NCI-H345 (cell line): ENCODE data around the gene ACSS1.

Experiments used
- DNase-seq: peaks from one replicate; lab custom pipeline; 2025; lab: John Stamatoyannopoulos, UW

Gene ACSS1

DNA sequence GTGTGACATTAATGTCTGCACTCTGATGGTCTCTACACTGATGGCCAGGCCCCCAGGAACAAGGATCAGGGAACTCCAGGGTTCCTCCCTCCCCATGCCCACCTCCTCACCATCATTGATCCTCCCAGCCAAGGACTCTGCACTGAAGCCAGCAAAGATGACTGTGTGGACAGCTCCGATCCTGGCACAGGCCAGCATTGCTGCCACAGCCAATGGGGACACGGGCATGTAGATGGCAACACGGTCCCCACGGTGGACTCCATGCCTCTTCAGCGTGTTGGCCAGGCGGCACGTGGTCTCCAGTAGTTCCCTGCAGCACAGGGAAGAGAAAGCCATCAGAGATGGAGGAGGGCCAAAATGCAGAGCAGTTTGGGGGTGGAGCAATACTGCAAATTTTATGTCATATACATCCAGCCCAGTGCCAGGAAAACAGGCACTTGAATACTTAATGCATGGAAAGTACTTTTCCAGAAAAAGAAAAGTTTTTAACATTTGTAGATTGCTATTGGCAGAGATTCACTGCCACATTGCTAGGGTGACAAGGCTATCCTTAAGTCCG is 27.2 kb downstream of the ACSS1 start:
- DNase-seq = no peak

- no peak for DNase-seq
These were observed 27.8 kb downstream of the ACSS1 start for GRCh38 chr20:25030007-25030648.

DNA sequence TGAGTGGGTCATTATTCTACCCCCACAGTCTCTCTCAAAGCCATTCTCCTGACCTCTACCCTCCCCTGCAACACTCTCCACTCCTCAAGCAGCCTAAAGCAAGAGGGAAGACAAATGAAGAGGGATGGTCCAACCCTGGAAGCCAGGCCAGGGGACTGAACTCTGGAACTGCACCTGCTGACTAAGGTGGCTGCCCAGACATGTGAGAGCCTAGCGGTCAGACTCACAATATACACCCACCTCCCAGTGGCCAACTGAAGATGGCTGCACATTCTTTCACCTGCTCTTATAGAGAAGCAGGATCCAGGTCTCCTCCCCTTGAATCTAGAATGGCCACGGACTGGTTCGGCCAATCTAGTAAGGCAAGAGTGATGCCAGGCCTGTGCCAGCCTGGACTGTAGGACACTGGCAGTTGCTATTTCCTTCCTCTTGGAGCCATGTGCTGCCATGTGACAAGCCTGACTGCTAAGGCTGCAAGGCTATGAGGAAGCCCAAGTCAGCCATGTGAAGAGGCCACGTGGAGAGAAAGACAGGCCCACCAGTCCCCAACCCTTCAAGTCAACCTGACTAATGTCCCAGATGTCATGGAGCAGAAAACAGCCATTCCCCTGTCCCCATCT is 31.8 kb downstream of the ACSS1 start:
- no peak for DNase-seq

- DNase-seq = no peak
These were observed 32.7 kb downstream of the ACSS1 start for GRCh38 chr20:25025091-25025861.

DNA sequence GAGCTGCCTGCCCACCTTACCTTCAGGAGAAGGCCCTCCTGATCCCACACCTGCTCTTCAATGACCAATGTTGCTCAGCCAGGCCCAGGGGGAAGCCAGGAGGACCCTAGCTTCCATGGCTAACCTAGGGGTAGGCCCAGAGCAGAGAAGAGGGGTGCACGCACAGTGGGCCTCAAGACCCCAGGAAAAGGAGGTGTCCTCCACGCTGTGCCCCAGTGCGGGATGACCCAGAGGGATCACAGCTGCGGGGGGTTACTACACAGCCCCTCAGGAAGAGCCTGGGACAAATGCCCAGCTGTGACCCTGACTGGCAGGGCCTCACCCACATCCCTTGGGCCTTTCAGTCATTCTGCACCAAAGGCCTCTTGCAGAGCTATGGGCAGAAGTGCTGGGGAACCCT is 33.8 kb downstream of the ACSS1 start:
- no peak for DNase-seq

DNA sequence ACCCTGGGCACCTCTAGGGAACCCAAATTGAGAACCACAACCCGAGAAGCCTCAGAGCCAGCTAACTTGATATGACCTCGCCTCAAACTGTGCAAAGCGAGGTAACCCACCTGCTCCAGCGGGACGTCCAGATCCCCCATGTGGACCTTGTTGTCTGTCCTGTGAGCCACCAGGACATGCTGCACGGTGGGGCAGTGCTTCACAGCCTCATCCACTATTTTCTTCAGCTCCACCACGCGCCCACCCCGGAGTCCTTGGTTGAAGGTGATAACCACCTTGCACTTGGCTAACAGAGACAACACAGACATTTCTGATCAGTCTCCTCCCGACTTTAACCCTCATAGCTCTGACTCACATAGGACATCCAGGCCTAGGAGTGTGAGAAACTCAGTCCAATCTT is 34.6 kb downstream of the ACSS1 start:
- no peak for DNase-seq

GRCh38 chr20:25022680-25023079 is 35.3 kb downstream of the ACSS1 start:
- DNase-seq = peak; percentile 17

- no peak for DNase-seq
These were observed 36.6 kb downstream of the ACSS1 start for GRCh38 chr20:25021336-25021735.

GRCh38 chr20:25020901-25021301 is 37.0 kb downstream of the ACSS1 start:
- no peak for DNase-seq

- no peak for DNase-seq
These were observed 37.6 kb downstream of the ACSS1 start for GRCh38 chr20:25020345-25020744.

GRCh38 chr20:25019381-25020155 is 38.4 kb downstream of the ACSS1 start:
- DNase-seq = no peak

- no peak for DNase-seq
These were observed 39.1 kb downstream of the ACSS1 start for GRCh38 chr20:25018841-25019240.

DNA sequence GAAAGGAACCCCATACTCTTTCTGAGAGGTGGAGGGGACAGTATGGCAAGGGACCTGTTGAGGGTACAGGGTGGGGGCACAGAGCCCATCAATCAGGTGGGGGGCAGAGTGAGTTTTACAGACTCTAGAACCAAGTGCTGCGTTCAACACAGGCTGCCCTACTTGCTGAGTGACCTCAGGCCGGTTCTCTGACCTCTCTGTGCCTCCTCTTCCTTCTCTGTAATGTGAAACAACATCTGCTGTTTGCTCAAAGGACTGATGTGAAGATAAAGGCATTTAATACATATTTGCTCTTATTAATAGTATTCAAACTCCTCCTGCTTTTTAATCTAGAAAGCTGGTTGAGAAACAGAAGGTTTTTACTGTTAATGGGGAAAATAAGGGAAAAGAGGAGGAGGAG is 39.5 kb downstream of the ACSS1 start:
- DNase-seq = no peak

- peak; percentile 93 for DNase-seq
These were observed 40.6 kb downstream of the ACSS1 start for GRCh38 chr20:25017257-25017803.

GRCh38 chr20:25016471-25016870 is 41.5 kb downstream of the ACSS1 start:
- no peak for DNase-seq

GRCh38 chr20:25015986-25016385 is 42.0 kb downstream of the ACSS1 start:
- DNase-seq = no peak

- DNase-seq = no peak
These were observed 43.1 kb downstream of the ACSS1 start for GRCh38 chr20:25014816-25015215.

DNA sequence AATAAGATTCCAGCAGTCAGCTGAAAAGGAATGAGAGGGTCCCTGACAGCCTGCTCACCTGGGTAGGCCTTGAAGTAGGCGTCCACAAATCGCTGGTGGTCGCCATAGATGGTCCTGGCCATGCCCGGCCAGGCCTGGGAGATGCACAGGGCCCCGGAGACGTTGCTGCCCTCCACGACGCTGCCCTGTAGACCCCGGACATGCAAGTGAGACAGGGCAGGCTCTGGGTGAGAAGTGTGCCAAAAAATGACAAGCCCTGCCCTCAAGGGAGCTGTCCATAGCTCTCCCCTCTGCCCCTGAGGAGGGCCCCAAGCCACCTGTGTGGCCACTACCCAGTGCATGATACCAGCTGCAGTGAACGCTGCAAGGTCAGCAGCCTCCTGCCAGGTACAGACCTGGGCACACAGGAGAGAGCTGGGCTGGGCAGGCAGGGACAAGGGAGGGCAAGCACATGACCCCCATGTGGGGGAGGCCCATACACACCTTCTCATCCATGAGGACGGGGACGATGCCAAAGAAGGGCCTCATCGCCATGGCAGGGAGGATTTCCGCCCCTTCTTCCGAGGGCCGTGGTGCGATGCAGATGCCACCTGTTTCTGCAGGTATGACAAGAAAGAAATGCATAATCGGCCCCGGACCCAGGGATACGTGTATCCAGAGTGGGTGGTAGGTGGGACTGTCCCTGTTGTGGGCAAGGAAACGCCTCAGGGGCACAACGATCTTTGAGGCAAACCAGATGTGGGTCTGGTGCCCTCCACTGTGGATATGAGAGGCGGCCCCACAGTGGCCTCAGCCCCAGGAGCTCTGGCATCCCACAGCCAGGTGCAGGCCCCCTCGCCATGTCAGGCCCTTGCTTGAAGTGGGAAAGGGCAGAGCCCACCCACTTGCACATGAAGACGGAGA is 44.2 kb downstream of the ACSS1 start:
- DNase-seq = no peak

GRCh38 chr20:25012616-25013189 is 45.2 kb downstream of the ACSS1 start:
- no peak for DNase-seq

DNA sequence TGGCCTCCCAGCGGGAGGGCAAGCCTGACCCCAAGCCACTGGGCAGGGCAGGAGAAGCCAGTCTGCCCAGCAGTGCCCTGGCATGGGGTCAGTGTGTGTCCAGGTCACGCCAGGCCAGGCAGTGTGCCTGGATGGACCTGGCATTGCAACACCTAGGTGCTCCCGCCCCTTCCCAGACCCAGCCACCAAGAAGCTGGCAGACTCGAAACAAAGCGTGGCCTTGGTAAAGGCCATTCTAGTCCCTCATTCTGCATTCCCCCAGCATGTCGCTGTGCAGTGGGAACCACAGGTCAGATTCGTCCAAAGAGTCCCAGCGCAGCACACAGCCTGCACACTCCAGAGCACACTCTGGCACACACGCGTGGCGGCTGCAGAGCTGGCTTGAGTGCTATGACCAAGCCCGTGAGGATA is 46.1 kb downstream of the ACSS1 start:
- no peak for DNase-seq
